Medulla oblongata (tissue), 1 donor: ENCODE data around the gene PNPLA3.

Experiments used
- DNase-seq: peaks from one replicate; pipeline ENCODE4 v3.0.0-alpha.2; 2015; ENCODE audit errors: extremely low spot score

The PNPLA3 gene

GRCh38 chr22:43992331-43992821, 68.8 kb downstream of the PNPLA3 start:
- DNase-seq: no peak

- DNase-seq: peak; percentile 64
These were observed 69.6 kb downstream of the PNPLA3 start for GRCh38 chr22:43993072-43993760.

GRCh38 chr22:43994006-43994405, 70.4 kb downstream of the PNPLA3 start:
- no peak for DNase-seq

- no peak for DNase-seq
These were observed 70.8 kb downstream of the PNPLA3 start for GRCh38 chr22:43994416-43994815.

GRCh38 chr22:43995057-43995685, 71.6 kb downstream of the PNPLA3 start:
- no peak for DNase-seq

GRCh38 chr22:43995798-43996169, 72.2 kb downstream of the PNPLA3 start:
- DNase-seq: no peak

- peak; percentile 37 for DNase-seq
These were observed 72.8 kb downstream of the PNPLA3 start for GRCh38 chr22:43996170-43996980.

- DNase-seq: no peak
These were observed 73.3 kb downstream of the PNPLA3 start for GRCh38 chr22:43996981-43997265.
